ENCODE measurements around the gene MPHOSPH8. TPM values are rescaled to one million over a fixed set of nuclear protein-coding genes. Genes with fewer than 3 reads are reported as not detected.
"Not testable (repeated sequence)": the region's sequence is repeated elsewhere in the genome, so short reads cannot be mapped to it uniquely, and the experiment has no call there.

The MPHOSPH8 gene
- total RNA-seq, 1 donor from 2014 or later, result 29.4 TPM

GRCh38 chr13:19685034-19685433 lies 51.6 kb downstream of the MPHOSPH8 start:
- intact Hi-C loops (cut with micrococcal nuclease), result no loop called here
- no peak for TF ChIP-seq CTCF (IDR thresholded peaks at IDR 0.05; ENCODE audit: borderline replicate concordance)
- no peak overlapping the region for H3K4me3 ChIP-seq
- no peaks in the 10 kb centered on the region for H3K27me3 ChIP-seq (ENCODE audit: low read depth)
- no peaks in the 10 kb centered on the region for H3K9me3 ChIP-seq (replicated peaks)
- H3K27ac ChIP-seq (replicated peaks), result no peak overlapping the region
- H3K36me3 ChIP-seq, result no peaks in the 10 kb centered on the region
- H3K4me1 ChIP-seq, result peaks cover 6% of the 10 kb centered on the region
- no peak for DNase-seq

GRCh38 chr13:19685437-19685836 lies 52.0 kb downstream of the MPHOSPH8 start:
- no peak overlapping the region for H3K4me3 ChIP-seq
- peaks cover 6% of the 10 kb centered on the region for H3K4me1 ChIP-seq
- no peak for DNase-seq
- no peaks in the 10 kb centered on the region for H3K9me3 ChIP-seq (replicated peaks)
- no peak for TF ChIP-seq CTCF (IDR thresholded peaks at IDR 0.05; ENCODE audit: borderline replicate concordance)
- H3K36me3 ChIP-seq, result no peaks in the 10 kb centered on the region
- H3K27ac ChIP-seq (replicated peaks), result no peak overlapping the region
- no peaks in the 10 kb centered on the region for H3K27me3 ChIP-seq (ENCODE audit: low read depth)
- intact Hi-C loops (cut with micrococcal nuclease), result no loop called here

GRCh38 chr13:19691447-19691846 lies 58.0 kb downstream of the MPHOSPH8 start:
- intact Hi-C loops (cut with micrococcal nuclease); DNase-seq; H3K27me3 ChIP-seq (ENCODE audit: low read depth); H3K9me3 ChIP-seq (replicated peaks); H3K36me3 ChIP-seq; H3K4me3 ChIP-seq; H3K27ac ChIP-seq (replicated peaks); H3K4me1 ChIP-seq: not testable (repeated sequence)

- H3K27me3 ChIP-seq (ENCODE audit: low read depth), result no peaks in the 10 kb centered on the region
- H3K4me1 ChIP-seq, result no peaks in the 10 kb centered on the region
- no peaks in the 10 kb centered on the region for H3K9me3 ChIP-seq (replicated peaks)
- no peak overlapping the region for H3K27ac ChIP-seq (replicated peaks)
- peaks cover 6% of the 10 kb centered on the region for H3K36me3 ChIP-seq
- intact Hi-C loops (cut with micrococcal nuclease), result no loop called here
- H3K4me3 ChIP-seq, result no peak overlapping the region
- no peak for DNase-seq
- no peak for TF ChIP-seq CTCF (IDR thresholded peaks at IDR 0.05; ENCODE audit: borderline replicate concordance)
These were observed 62.0 kb downstream of the MPHOSPH8 start for GRCh38 chr13:19695428-19695827.

GRCh38 chr13:19695829-19696228 lies 62.4 kb downstream of the MPHOSPH8 start:
- Histone ChIP-seq H3K4me3 (no peak overlapping the region), H3K27me3 (ENCODE audit: low read depth) (no peaks in the 10 kb centered on the region), H3K36me3 (peaks cover 6% of the 10 kb centered on the region), H3K9me3 (replicated peaks) (no peaks in the 10 kb centered on the region), H3K4me1 (no peaks in the 10 kb centered on the region), H3K27ac (replicated peaks) (no peak overlapping the region)
- no peak for DNase-seq
- intact Hi-C loops (cut with micrococcal nuclease), result no loop called here
- TF ChIP-seq CTCF (IDR thresholded peaks at IDR 0.05; ENCODE audit: borderline replicate concordance), result no peak

GRCh38 chr13:19700963-19701362 lies 67.5 kb downstream of the MPHOSPH8 start:
- H3K27me3 ChIP-seq (ENCODE audit: low read depth); H3K9me3 ChIP-seq (replicated peaks); DNase-seq; H3K36me3 ChIP-seq; H3K4me3 ChIP-seq; H3K4me1 ChIP-seq; intact Hi-C loops (cut with micrococcal nuclease); H3K27ac ChIP-seq (replicated peaks): not testable (repeated sequence)

GRCh38 chr13:19701619-19702018 lies 68.2 kb downstream of the MPHOSPH8 start:
- H3K27ac ChIP-seq (replicated peaks); H3K36me3 ChIP-seq; H3K4me3 ChIP-seq; H3K9me3 ChIP-seq (replicated peaks); H3K4me1 ChIP-seq; intact Hi-C loops (cut with micrococcal nuclease); DNase-seq; H3K27me3 ChIP-seq (ENCODE audit: low read depth): not testable (repeated sequence)

- DNase-seq; H3K4me3 ChIP-seq; H3K36me3 ChIP-seq; H3K4me1 ChIP-seq; H3K27ac ChIP-seq (replicated peaks); H3K27me3 ChIP-seq (ENCODE audit: low read depth); H3K9me3 ChIP-seq (replicated peaks); intact Hi-C loops (cut with micrococcal nuclease): not testable (repeated sequence)
These were observed 70.8 kb downstream of the MPHOSPH8 start for GRCh38 chr13:19704256-19704655.

GRCh38 chr13:19709039-19709438 lies 75.6 kb downstream of the MPHOSPH8 start:
- H3K27ac ChIP-seq (replicated peaks); DNase-seq; H3K27me3 ChIP-seq (ENCODE audit: low read depth); intact Hi-C loops (cut with micrococcal nuclease); H3K4me3 ChIP-seq; H3K4me1 ChIP-seq; H3K36me3 ChIP-seq; H3K9me3 ChIP-seq (replicated peaks): not testable (repeated sequence)

- H3K27ac ChIP-seq (replicated peaks); H3K9me3 ChIP-seq (replicated peaks); H3K36me3 ChIP-seq; H3K4me3 ChIP-seq; H3K27me3 ChIP-seq (ENCODE audit: low read depth); intact Hi-C loops (cut with micrococcal nuclease); DNase-seq; H3K4me1 ChIP-seq: not testable (repeated sequence)
These were observed 76.3 kb downstream of the MPHOSPH8 start for GRCh38 chr13:19709782-19710181.

Data from left ventricle myocardium inferior (tissue), 1 donor.